HG02970 (cell line): ENCODE measurements around the gene LIPE.

Source experiments
- ATAC-seq: cut with Tn5 transposase; IDR thresholded peaks from one replicate; pipeline ENCODE4 v1.9.1; 2021; ENCODE audit warnings: mild to moderate bottlenecking, moderate library complexity, moderate number of reproducible peaks; ENCODE audit not compliant: unreplicated experiment, low FRiP score

The LIPE gene

DNA sequence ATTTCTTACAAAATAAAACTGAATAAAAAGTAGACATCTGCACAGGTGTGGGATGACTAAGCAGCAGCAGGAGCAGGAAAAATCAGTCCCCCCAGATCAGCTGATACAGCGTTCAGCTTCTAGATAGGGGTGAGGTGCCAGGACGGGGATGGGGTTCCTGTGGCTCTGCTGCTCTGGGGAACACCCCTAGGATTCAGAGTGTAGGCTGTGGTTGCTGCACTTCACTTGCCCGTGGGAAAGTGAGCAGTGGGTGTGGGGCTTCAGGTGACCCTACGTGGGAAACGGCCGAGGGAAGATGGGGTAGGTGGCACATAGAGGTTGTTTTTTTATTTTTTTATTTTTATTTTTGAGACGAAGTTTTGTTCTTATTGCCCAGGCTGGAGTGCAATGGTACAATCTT is 18.8 kb upstream of the LIPE start:
- ATAC-seq, result no peak

DNA sequence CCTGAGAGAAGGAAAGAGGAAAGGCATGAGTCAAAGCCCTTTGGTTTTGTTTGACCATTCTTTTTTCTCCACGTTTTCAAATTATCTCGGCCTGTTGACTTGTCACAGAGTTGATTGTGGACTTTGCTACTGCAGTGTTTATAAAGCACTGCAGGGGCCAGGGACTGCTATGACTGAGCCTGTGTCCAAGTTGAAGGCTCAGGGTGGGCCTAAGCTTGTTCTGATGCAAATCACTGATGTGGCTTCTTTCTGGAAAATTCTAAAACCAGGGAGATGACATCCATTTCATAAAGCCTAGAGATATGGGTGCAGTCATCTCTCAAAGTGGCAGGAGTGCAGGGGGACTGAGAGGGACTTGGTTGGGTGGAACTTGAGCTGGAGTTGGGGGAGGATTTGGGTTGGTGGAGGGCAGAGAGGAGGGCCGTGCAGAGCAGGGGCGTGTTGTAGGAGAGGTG is 16.8 kb upstream of the LIPE start:
- no peak for ATAC-seq

DNA sequence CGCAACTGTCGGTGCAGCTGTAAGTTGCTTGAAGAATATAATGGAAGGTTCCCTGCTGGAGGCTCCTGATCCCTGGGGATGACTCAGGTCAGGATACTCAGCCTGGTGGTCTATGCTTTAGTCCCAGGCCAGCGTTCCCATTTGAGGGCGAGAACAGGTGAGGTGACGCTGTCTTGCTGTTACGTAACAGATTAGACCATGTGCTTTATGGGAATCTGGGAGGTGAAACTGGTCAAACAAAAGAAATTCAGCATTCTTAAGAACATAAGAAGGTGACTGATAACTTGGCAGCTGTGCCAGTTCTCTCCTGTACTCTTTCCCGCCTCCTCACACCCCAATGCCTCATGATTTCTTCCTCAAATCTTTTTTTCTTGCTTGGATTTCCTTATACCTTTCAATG is 15.6 kb upstream of the LIPE start, which contains the start of gene CXCL17:
Gene CXCL17 (minus strand): TSS at position 114 of the 400 bp plus-strand sequence. CDS start 114 bp downstream, outside the sequence.
- no peak for ATAC-seq

GRCh38 chr19:42441049-42441445 is 13.9 kb upstream of the LIPE start:
- no peak for ATAC-seq

GRCh38 chr19:42440357-42441048 is 13.3 kb upstream of the LIPE start:
- no peak for ATAC-seq

GRCh38 chr19:42436006-42436405 is 8.8 kb upstream of the LIPE start:
- no peak for ATAC-seq

DNA sequence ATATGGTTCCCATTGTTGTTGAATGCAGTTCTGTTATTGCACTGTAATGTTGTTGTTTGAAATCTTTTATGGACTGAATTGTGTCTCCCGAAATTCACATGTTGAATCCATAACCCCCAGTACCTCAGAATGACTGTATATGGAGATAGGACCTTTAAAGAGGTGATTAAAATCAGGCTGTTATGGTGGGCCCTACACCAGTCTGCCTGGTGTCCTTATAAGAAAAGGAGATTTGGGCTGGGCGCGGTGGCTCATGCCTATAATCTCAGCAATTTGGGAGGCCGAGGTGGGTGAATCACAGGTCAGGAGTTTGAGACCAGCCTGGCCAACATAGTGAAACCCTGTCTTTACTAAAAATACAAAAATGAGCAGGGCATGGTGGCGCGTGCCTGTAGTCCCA is 8.1 kb upstream of the LIPE start:
- no peak for ATAC-seq

DNA sequence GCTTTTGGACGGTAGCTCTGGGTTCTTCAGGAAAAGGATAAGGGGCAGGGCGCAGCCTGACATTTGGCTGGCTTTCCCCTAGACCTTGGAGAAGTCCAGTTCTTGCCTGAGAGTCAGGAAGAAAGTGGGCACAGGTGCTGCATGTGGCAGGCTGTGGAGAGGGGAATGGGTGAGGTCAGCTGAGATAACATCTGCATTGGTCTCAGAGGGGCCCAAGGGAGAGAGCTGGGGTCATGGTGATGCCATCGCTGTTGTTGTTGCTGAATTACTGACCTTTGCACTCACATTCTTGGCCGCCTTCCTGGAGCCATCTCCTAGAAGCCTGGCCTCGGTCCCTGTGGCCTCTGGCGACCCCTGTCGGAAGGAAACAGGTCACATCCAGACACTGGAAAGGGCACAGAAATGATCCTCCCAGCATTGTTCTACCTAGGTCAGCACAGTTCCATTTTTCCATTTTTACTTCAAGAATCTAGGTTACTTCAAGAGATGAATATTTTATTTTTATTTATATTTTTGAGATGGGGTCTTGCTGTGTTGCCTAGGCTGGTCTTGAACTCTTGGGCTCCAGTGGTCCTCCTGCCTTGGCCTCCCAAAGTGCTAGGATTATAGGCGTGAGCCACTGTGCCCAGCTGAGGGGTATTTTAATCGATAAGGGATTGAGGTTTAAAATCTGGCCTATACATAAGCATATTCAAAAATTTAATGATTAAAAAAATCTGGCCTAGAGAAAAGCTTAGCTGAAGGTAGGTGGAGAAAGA is 6.5 kb upstream of the LIPE start:
- ATAC-seq, result no peak

DNA sequence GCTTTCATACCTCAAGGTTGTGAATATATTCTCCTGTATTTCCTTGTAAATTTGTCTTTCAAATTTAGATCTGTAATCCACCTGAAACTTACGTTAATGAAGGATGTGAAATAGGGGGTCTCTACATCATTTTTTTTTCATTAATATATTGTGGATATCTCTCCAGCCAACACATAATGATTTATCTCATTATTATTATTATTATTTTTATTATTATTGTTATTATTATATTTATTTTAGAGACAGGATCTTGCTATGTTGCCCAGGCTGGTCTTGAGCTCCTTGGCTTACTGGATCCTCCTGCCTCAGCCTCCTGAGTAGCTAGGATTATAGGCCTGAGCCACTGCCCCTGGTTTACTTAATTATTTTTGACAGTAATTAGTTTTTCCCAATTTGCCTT is 4.3 kb upstream of the LIPE start:
- no peak for ATAC-seq

GRCh38 chr19:42428676-42429075 is 1.5 kb upstream of the LIPE start:
- no peak for ATAC-seq

DNA sequence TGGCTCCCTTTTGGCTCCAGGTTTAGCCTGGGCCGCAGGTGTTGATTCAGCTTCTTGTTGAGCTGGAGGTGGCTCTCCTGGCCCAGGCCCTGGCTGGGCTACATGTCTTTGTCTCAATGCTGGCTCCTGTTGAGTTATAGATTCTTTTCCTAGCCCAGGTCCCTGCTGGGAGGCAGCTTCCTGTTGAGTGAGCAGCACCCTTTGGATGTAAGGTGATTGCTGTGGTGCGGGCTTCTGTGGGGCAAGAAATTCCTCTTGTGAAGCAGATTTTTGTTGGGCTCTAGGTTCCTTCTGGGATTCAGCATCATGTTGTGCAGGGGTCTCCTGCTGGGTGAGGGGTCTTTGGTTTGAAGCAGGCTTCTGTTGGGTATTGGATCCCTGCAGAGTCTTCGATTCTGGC is 545 bp downstream of the LIPE start:
- no peak for ATAC-seq

DNA sequence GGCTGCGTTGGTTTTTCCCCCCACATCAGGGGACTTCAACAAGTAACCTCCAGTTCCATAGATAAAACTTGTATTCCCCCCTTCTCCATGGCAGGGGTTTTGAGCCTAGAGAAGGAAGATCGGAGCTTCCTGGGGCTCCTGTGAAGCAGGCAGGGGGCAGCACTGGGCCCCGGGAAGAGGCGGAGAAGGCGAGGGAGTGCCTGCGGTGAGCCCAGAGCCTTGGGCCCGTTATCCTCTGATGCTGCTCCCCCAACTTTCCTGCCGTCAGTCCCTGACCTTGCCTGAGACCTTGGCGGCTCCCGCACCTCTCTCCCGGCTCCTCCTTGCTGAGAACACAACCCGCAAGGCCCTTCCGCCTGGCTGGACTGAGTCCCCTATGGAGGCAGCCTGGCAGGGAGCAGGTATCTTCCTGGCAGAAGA is 2.5 kb downstream of the LIPE start:
- no peak for ATAC-seq

- no peak for ATAC-seq
These were observed 2.9 kb downstream of the LIPE start for GRCh38 chr19:42424345-42424707.

- ATAC-seq, result peak; percentile 70
These were observed 3.5 kb downstream of the LIPE start for GRCh38 chr19:42423462-42424344.

DNA sequence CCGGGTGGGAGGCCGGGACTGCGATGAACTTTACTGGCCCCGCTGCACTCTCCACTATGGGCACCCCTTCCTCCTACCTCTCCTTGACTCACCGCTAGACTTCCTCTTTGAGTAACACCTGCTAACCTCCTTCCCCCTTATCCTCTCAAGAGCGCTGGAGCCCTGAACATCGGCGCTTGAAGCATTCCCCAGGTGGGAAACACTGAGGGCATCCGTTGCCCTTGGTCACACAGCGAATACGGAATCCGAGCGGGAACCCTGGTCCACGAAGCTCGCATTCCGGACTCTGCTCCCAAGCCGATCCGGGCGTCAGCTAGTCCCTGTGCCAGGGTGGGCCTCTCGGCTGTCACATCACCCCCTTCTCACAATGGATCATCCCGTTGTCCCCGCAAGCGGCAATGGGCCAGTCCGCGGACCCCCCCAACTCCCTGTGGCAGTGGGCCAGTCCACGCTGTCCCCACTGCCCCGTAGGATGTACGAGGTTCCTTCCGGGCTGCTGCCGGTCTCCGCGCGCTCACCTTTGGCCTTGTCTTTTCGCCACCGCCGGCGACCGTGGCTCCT is 4.2 kb downstream of the LIPE start:
- ATAC-seq, result peak; percentile 40

DNA sequence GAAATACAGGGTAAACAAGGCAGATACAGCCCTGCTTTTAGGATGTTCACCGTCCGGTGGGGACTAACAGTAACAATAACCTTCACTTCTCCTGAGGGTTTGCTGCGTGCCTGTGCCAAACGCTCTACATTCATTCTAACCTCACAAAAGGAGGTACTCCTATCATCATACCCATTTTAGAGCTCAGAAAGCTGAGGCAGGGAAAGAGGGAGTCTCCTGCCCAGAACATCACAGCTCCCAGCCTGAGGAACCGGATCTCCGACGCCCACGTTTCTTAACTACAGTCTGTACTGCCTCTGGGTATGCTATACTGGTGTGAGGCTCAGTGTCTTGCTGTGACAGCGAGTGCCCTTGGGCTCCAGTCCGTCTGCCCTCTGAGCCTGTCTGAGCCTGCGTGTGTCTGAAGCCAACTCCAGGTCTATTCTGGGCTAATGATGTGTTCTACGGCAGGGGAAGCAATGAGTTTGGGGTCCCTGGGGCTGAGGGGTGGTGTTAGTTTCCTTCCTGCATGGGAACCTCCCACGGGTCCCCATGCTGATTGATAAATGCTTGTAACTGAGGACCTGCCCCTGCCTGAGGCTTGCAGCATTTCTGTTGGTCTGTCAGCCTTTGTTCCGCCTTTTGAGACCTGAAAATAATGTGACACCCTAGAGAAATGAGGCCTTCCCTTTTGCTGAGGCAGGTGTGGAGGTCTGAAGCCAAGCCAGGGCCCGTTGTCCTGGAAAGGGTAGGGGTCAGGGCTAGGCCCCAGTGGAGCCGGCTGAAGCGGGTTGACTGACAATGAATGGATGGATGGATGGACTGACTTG is 4.9 kb downstream of the LIPE start:
- ATAC-seq, result no peak

- no peak for ATAC-seq
These were observed 5.6 kb downstream of the LIPE start for GRCh38 chr19:42421591-42422031.

DNA sequence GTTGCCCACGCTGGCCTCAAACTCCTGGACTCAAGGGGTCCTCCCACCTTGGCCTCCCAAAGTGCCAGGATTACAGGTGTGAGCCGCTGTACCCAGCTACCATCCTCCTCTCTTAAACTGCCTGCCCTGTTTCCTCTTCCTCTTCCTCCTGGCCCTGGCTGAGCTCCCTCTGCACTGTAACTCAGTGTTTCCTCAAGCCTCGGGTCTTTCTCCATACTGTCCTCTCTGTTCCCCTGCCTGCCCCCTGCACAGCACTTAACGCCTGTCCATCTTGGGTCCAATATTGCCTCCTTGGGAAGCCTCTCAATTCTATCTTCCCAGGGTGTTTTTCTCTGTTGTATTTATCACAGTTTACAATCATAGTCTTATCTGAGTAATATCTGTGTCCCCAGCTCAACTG is 6.1 kb downstream of the LIPE start:
- no peak for ATAC-seq

DNA sequence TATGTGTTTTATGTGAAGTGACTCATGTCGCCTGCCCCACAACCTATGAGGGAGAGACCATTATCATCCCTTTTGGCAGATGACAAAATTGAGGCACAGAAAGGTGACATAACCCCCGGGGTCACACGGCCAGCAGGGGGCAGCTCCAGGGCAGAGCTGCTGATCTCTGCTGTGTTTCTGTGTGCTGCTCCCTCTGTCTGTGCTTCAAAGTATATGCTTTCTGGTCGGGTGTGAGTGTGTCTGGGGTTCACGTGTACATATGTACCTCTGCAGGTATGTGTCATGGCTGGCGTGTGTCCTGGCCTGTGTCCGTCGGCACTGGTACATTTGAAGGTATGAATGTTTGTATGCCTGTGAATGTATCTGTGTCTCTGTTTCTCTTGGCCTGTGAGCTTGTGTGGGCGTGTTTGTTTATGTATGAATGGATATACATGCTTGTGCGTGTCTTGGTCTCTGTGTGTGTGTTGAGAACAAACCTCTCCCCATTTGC is 7.1 kb downstream of the LIPE start:
- ATAC-seq, result no peak

DNA sequence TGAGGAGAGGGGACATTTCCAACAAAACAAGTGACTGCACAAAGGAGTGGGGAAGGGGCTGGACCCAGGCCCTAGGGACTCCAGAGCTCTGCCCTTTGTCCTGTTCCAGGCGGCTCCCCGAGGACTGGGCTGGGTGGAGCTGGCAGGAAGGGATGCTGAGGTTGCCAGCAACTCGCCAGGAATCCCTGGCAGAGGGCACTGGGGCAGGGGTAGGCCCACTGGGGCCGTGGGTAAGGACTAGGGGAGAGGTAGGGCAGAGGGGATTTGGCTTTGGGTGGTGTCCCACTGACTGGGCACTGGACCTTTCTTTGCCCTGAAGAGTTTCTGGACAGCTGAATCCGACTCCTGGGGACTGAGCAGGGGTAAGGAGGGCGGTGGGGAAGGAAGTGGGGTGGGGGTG is 7.9 kb downstream of the LIPE start:
- ATAC-seq, result no peak
